HT1080 (cell line): Measurements from ENCODE around the gene TMEM109. TPM values are rescaled to one million over a fixed set of nuclear protein-coding genes. Genes with fewer than 3 reads are reported as not detected.

Experiments
- DNase-seq: peaks from one replicate; pipeline ENCODE4 v3.0.0-alpha.2; 2015; ENCODE audit warnings: low read depth
- total RNA-seq: library from RNA; depleted of rRNA; stranded (reverse); fragments of >200 nt; shearing (Covaris generic); gene quantifications from 2 replicates; pipeline ENCODE4 v1.2.3, GENCODE V29; 2014

Gene TMEM109
- total RNA-seq, 1 experiment from 2014 or later: 146 TPM

GRCh38 chr11:60878245-60879101, 35.5 kb upstream of the TMEM109 start:
- no peak for DNase-seq

- no peak for DNase-seq
Measured at GRCh38 chr11:60879104-60879503, 34.9 kb upstream of the TMEM109 start.

GRCh38 chr11:60879971-60880588, 33.9 kb upstream of the TMEM109 start:
- DNase-seq: no peak

GRCh38 chr11:60880643-60881282, 33.2 kb upstream of the TMEM109 start:
- no peak for DNase-seq

GRCh38 chr11:60887556-60887955, 26.4 kb upstream of the TMEM109 start:
- peak; percentile 49 for DNase-seq

GRCh38 chr11:60889869-60890311, 24.1 kb upstream of the TMEM109 start:
- no peak for DNase-seq

GRCh38 chr11:60890696-60891095, 23.3 kb upstream of the TMEM109 start:
- no peak for DNase-seq

- no peak for DNase-seq
Measured at GRCh38 chr11:60891103-60891741, 22.7 kb upstream of the TMEM109 start.

GRCh38 chr11:60895687-60896086, 18.3 kb upstream of the TMEM109 start:
- no peak for DNase-seq

GRCh38 chr11:60897496-60897895, 16.5 kb upstream of the TMEM109 start:
- DNase-seq: no peak

- peak; percentile 77 for DNase-seq
Measured at GRCh38 chr11:60899046-60899936, 14.7 kb upstream of the TMEM109 start.

- DNase-seq: no peak
Measured at GRCh38 chr11:60899977-60900376, 14.0 kb upstream of the TMEM109 start.

GRCh38 chr11:60900673-60901404, 13.1 kb upstream of the TMEM109 start:
- no peak for DNase-seq

- DNase-seq: no peak
Measured at GRCh38 chr11:60902625-60903024, 11.3 kb upstream of the TMEM109 start.

- DNase-seq: no peak
Measured at GRCh38 chr11:60905047-60905446, 8.9 kb upstream of the TMEM109 start.

GRCh38 chr11:60905551-60906113, 8.3 kb upstream of the TMEM109 start:
- peak; percentile 59 for DNase-seq

GRCh38 chr11:60906132-60906972, 7.6 kb upstream of the TMEM109 start, which contains the start of gene PRPF19:
Gene PRPF19, minus strand, starts transcription at chr11:60906585. Its CDS starts 203 bp downstream, at chr11:60906382.
- DNase-seq: peak; percentile 98

- no peak for DNase-seq
Measured at GRCh38 chr11:60908803-60909202, 5.2 kb upstream of the TMEM109 start.
